Lower leg skin (tissue), 4 donors: Measurements from ENCODE around the gene ALMS1. TPM values are rescaled to one million over a fixed set of nuclear protein-coding genes. Genes with fewer than 3 reads are reported as not detected.
"Not testable (repeated sequence)": the region's sequence is repeated elsewhere in the genome, so short reads cannot be mapped to it uniquely, and the experiment has no call there.

Experiments used
- DNase-seq, 2 donors: peaks; one replicate each; pipeline ENCODE4 v3.0.0-alpha.2; 2019; ENCODE audit warnings: low spot score in 2 of 2
- H3K4me3 ChIP-seq: fragments of 200-600 bp; sonication (generic); 2 replicates; pipeline ENCODE4 v1.5.1; 2017; ENCODE audit warnings: mild to moderate bottlenecking, low read depth; ENCODE audit not compliant: poor library complexity, severe bottlenecking
- CTCF ChIP-seq, 3 donors: fragments of 450-650 bp; IDR thresholded peaks; one replicate each; pipeline ENCODE4 v1.5.1; 2016; ENCODE audit warnings: antibody characterized with exemption in 3 of 3, mild to moderate bottlenecking in 3 of 3, moderate library complexity in 2 of 3
- POLR2A ChIP-seq, 2 donors: fragments of 450-650 bp; IDR thresholded peaks; one replicate each; pipeline ENCODE4 v1.6.1; 2016 to 2017; ENCODE audit warnings: antibody characterized with exemption in 2 of 2, mild to moderate bottlenecking in 1 of 2, moderate library complexity in 1 of 2
- WGBS, 2 donors: methylation state at CpG; one replicate each; pipeline ENCODE4 v1.1.5; 2018; 5-methylcytosine and 5-hydroxymethylcytosine counted together
- intact Hi-C: fragments of 100-400 bp; cut with DNase I; formaldehyde crosslinking; loops from one replicate; pipeline ENCODE4 v1.15.0; 2023; ENCODE audit warnings: low total_unique reads
- total RNA-seq, 4 donors: library from RNA; depleted of rRNA; stranded (reverse); fragments of >200 nt; gene quantifications; one replicate each; pipeline ENCODE4 v1.1.0, GENCODE V29; 2016

The ALMS1 gene
- total RNA-seq, 4 donors from 2014 or later = 10.1 to 17.6 (median 14.3) TPM

- DNase-seq = no peak
- intact Hi-C loops = no loop called here
- TF ChIP-seq CTCF (IDR thresholded peaks at IDR 0.05) = no peak
- TF ChIP-seq POLR2A (IDR thresholded peaks at IDR 0.05) = no peak
- WGBS, 2 donors = 88 to 95% methylated on average over 2 of the region's 2 CpGs
- no peak overlapping the region for H3K4me3 ChIP-seq
Measured at GRCh38 chr2:73582364-73582763, 196.7 kb downstream of the ALMS1 start.

GRCh38 chr2:73588177-73588576, 202.5 kb downstream of the ALMS1 start:
- H3K4me3 ChIP-seq = no peak overlapping the region
- no peak for TF ChIP-seq POLR2A (IDR thresholded peaks at IDR 0.05)
- no peak for TF ChIP-seq CTCF (IDR thresholded peaks at IDR 0.05)
- DNase-seq = no peak
- intact Hi-C loops = no loop called here
- 62 to 73% methylated on average over 4 of the region's 4 CpGs for WGBS, 2 donors

GRCh38 chr2:73593680-73594079, 208.0 kb downstream of the ALMS1 start:
- 86 to 94% methylated on average over 2 of the region's 2 CpGs for WGBS, 2 donors

GRCh38 chr2:73594251-73594650, 208.6 kb downstream of the ALMS1 start:
- H3K4me3 ChIP-seq = no peak overlapping the region
- DNase-seq = no peak
- intact Hi-C loops = no loop called here
- no peak for TF ChIP-seq POLR2A (IDR thresholded peaks at IDR 0.05)
- TF ChIP-seq CTCF (IDR thresholded peaks at IDR 0.05) = no peak
- WGBS, 2 donors = 73 to 96% methylated on average over 2 of the region's 2 CpGs

More at GRCh38 chr2:73593680-73594079, 208.0 kb downstream of the ALMS1 start:
- no peak for DNase-seq
- TF ChIP-seq CTCF (IDR thresholded peaks at IDR 0.05) = no peak
- no peak for TF ChIP-seq POLR2A (IDR thresholded peaks at IDR 0.05)
- intact Hi-C loops = no loop called here
- H3K4me3 ChIP-seq = no peak overlapping the region

- intact Hi-C loops = no loop called here
- H3K4me3 ChIP-seq = no peak overlapping the region
- 90 to 94% methylated on average over 5 of the region's 5 CpGs for WGBS, 2 donors
- no peak for DNase-seq
- no peak for TF ChIP-seq CTCF (IDR thresholded peaks at IDR 0.05)
- no peak for TF ChIP-seq POLR2A (IDR thresholded peaks at IDR 0.05)
Measured at GRCh38 chr2:73601780-73602179, 216.1 kb downstream of the ALMS1 start.

GRCh38 chr2:73603099-73603588, 217.5 kb downstream of the ALMS1 start:
- WGBS, 2 donors = 72% methylated on average over 4 of the region's 4 CpGs
- intact Hi-C loops, DNase-seq, H3K4me3 ChIP-seq: not testable (repeated sequence)

GRCh38 chr2:73604589-73604988, 219.0 kb downstream of the ALMS1 start:
- DNase-seq, intact Hi-C loops, H3K4me3 ChIP-seq: not testable (repeated sequence)
- 78 to 91% methylated on average over 2 of the region's 2 CpGs for WGBS, 2 donors
